H7 (cell line): ENCODE data around the gene BEND2. TPM values are rescaled to one million over a fixed set of nuclear protein-coding genes. Genes with fewer than 3 reads are reported as not detected.
"Not testable (repeated sequence)": the region's sequence is repeated elsewhere in the genome, so short reads cannot be mapped to it uniquely, and the experiment has no call there.

Experiments used
- DNase-seq: peaks from one replicate; pipeline ENCODE4 v3.0.0; 2012
- H3K27me3 ChIP-seq: 2 replicates; pipeline ENCODE4 v1.6.0; 2011; ENCODE audit warnings: mild to moderate bottlenecking, low read length; ENCODE audit not compliant: control insufficient read depth, insufficient read depth
- H3K36me3 ChIP-seq: replicated peaks from 2 replicates; pipeline ENCODE4 v1.5.1; 2011; ENCODE audit warnings: low read length; ENCODE audit not compliant: control insufficient read depth, insufficient read depth
- H3K4me3 ChIP-seq: 2 replicates; pipeline ENCODE4 v1.5.1; 2011; ENCODE audit warnings: low read depth, mild to moderate bottlenecking, control low read depth, low read length, moderate library complexity; ENCODE audit not compliant: insufficient read depth
- total RNA-seq: library from RNA; depleted of rRNA; stranded (reverse); fragments of >200 nt; shearing (Covaris generic); gene quantifications from 2 replicates; pipeline ENCODE4 v1.2.3, GENCODE V29; 2014; rRNA removed

The BEND2 gene
- total RNA-seq = not detected in 2 replicates

GRCh38 chrX:18220786-18221185 is at the start of gene BEND2:
BEND2 (minus strand) TSS chrX:18220886; CDS start chrX:18220750, 136 bp downstream.
- no peaks in the 10 kb centered on the region for H3K36me3 ChIP-seq
- H3K4me3 ChIP-seq = no peak within 1 kb of the TSS
- no peaks in the 10 kb centered on the region for H3K27me3 ChIP-seq
- DNase-seq = no peak

- DNase-seq = no peak
- no peaks in the 10 kb centered on the region for H3K36me3 ChIP-seq
These were observed 34.4 kb upstream of the BEND2 start for GRCh38 chrX:18255059-18255458.

GRCh38 chrX:18252644-18253359 is 32.1 kb upstream of the BEND2 start:
- Histone ChIP-seq H3K36me3 (no peaks in the 10 kb centered on the region), H3K27me3 (no peaks in the 10 kb centered on the region), H3K4me3 (no peak overlapping the region)
- DNase-seq = peak; percentile 13

More at GRCh38 chrX:18255059-18255458, 34.4 kb upstream of the BEND2 start:
- H3K4me3 ChIP-seq = no peak overlapping the region
- H3K27me3 ChIP-seq = no peaks in the 10 kb centered on the region

DNA sequence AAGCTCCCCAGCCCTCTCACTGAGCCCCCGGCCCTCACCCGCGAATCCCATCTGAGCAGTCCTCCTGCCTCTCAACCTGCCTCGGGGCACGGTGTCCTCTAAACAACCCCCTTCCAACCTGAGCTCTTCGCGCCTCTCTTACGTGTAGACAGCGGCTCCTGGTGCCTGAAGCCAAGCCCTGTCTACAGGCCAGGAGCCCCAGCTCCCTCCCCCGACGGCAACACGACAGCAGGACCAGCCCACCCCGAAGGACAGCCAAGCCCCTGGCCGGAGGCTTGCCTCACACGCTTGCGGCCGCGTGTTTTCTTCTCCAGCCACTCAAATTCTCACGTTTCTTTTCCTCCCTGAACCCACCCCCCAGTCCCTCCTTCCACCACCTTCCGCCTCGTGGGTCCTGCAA is 9.0 kb upstream of the BEND2 start:
- DNase-seq, H3K4me3 ChIP-seq, H3K27me3 ChIP-seq: not testable (repeated sequence)

GRCh38 chrX:18228069-18228468 is 7.4 kb upstream of the BEND2 start:
- Histone ChIP-seq H3K36me3 (no peaks in the 10 kb centered on the region), H3K27me3 (no peaks in the 10 kb centered on the region), H3K4me3 (no peak overlapping the region)
- DNase-seq = no peak

More for the DNA sequence above, 9.0 kb upstream of the BEND2 start:
- H3K36me3 ChIP-seq = not testable (repeated sequence)

DNA sequence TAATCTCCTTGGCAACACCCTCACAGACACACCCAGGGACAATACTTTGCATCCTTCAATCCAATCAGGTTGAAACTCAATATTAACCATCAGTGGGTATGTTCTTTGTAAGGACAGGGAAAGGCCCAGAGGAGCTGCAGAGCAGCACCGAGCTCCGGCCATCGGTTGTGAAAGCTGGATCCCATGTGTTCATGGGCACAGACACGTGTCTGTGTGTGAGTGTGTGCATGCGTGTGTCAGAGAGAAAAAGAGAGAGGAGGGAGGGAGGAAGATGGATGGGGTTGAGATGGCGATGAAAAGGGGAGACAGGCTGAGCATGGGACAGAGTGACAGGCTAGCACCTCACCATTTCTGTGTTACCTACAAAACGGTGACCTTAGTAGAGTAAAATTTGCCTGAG is 6.8 kb upstream of the BEND2 start:
- DNase-seq = no peak
- H3K36me3 ChIP-seq = no peaks in the 10 kb centered on the region
- H3K4me3 ChIP-seq = no peak overlapping the region
- H3K27me3 ChIP-seq = no peaks in the 10 kb centered on the region

DNA sequence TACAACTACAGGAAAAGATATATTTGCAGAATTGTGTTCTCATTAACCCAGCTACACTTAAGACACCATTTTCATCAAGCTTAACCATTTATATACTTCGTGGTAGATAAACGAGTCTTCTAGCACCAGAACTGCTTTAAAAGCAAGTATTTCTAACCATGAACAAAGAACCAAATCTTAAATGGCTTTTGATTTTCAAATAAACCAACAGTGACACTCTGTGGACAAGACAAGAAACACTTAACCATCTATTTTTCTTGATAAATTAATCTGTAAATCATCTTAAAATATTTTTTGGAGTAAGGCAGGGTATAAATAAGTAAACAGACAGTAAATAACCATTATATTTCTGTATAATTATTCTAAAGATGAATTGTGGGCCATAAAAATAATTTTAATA is 10.2 kb downstream of the BEND2 start:
- Histone ChIP-seq H3K36me3 (no peaks in the 10 kb centered on the region), H3K27me3 (no peaks in the 10 kb centered on the region), H3K4me3 (no peak overlapping the region)
- DNase-seq = no peak

- DNase-seq = no peak
- Histone ChIP-seq H3K27me3 (no peaks in the 10 kb centered on the region), H3K36me3 (no peaks in the 10 kb centered on the region), H3K4me3 (no peak overlapping the region)
These were observed 14.0 kb downstream of the BEND2 start for GRCh38 chrX:18206657-18207056.

DNA sequence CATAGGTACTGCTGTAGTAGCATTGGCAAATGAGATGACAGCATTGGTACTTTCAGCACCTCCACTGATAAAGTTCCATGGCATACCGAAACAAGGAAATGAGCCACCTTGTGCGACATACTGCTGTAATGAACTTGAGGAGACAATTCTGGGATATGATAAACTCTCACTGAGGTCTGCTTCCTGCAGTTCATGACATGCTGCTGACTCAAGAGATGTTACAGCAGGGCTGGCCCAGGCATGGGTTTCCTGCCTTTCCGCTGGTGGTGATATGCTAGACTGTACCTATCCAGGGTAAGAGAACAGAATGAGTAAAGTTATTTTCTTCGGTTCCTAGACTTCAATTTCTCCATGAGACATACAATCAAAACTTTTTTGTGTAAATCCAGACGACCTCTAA is 17.1 kb downstream of the BEND2 start:
- no peaks in the 10 kb centered on the region for H3K36me3 ChIP-seq
- DNase-seq = no peak
- H3K4me3 ChIP-seq = no peak overlapping the region
- no peaks in the 10 kb centered on the region for H3K27me3 ChIP-seq

DNA sequence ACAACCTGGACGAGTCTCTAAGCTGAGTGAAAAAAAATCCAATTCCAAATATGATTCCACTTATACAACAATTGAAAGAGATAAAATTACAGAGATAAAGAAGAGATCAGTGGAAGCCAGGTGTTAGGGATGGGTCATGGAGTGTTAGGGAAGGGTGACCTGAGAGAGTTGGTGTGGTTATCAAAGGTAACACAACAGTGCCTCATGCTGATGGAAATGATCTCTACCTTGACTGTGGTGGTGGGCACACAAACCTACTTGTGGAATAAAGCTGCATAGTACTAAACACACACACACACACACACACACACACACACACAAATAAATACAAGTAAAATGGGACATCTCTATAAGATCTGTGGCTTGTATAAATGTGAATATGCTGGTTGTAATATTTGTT is 26.0 kb downstream of the BEND2 start:
- no peak overlapping the region for H3K4me3 ChIP-seq
- DNase-seq = peak; percentile 23
- no peaks in the 10 kb centered on the region for H3K27me3 ChIP-seq
- no peaks in the 10 kb centered on the region for H3K36me3 ChIP-seq

DNA sequence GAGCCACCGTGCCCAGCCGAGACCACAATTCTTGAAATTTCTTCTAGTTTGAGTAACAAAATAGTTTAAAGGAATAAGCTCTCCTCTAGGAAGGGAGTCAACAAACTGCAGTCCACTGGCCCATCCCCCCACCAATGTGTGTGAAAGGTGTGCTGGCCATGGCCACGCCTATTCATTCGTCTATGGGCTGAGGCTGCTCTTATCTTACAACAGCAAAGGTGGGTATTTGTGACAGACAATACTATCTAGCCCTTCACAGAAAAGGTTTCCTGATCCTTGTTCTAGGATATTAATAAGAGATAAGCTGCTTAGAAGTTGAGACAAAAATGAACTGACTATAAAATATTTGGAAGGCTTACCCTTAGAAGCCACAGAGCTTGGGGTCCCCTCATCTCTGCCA is 41.2 kb downstream of the BEND2 start:
- Histone ChIP-seq H3K27me3 (no peaks in the 10 kb centered on the region), H3K4me3 (no peak overlapping the region), H3K36me3 (no peaks in the 10 kb centered on the region)
- DNase-seq = no peak

DNA sequence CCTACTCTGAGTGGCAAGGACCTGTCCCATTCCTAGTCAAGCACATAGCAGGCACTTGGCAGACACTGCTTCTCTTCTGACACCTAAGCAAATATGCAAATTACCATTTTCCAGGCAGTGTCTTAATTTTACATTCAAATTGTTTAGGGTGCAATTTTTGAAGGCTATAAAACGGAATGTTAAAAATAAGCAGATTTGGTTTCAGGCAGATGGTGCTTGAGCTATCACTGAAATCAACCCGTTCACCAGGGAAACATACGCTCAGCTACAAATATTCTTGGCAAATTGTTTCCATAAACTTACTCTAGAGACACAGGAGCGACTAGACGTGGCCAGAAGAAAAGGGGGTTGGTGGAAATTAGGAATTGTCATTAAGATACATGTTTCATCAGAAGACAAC is 45.7 kb downstream of the BEND2 start:
- no peaks in the 10 kb centered on the region for H3K27me3 ChIP-seq
- H3K4me3 ChIP-seq = no peak overlapping the region
- no peak for DNase-seq
- H3K36me3 ChIP-seq = no peaks in the 10 kb centered on the region

GRCh38 chrX:18174209-18174608 is 46.5 kb downstream of the BEND2 start:
- Histone ChIP-seq H3K4me3 (no peak overlapping the region), H3K27me3 (no peaks in the 10 kb centered on the region), H3K36me3 (no peaks in the 10 kb centered on the region)
- no peak for DNase-seq

DNA sequence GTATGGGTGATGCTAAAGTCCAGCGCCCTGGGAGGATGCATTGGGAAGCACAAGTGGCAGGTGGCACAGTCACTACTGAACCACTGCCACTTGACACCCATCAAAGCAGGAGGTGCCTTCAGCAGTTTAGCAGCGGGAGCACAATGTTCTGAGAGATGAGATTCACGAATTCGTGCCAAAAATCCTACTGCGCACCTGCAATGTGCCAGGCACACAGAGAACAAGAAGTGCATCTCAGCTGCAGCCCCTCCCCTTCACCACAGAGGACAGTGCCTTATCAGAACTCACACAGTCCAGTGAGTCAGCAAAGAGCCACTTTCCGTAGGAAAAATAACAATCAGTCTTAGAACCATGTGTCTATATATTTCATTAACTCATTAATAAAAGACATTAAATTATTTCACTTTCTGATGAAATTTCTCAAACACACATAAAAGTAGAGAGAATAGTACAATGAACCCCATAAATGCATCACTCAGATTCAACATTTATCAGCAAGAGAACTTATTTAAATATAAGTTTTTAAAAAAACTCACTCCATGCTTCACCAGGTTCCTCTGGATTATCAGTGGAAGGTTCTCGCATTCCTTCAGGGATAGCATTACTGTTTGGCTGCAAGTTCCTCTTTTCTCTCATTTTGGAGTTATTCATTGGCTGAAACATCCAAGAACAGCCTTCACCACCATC is 47.0 kb downstream of the BEND2 start:
- no peaks in the 10 kb centered on the region for H3K36me3 ChIP-seq
- no peak for DNase-seq
- no peaks in the 10 kb centered on the region for H3K27me3 ChIP-seq
- H3K4me3 ChIP-seq = no peak overlapping the region

DNA sequence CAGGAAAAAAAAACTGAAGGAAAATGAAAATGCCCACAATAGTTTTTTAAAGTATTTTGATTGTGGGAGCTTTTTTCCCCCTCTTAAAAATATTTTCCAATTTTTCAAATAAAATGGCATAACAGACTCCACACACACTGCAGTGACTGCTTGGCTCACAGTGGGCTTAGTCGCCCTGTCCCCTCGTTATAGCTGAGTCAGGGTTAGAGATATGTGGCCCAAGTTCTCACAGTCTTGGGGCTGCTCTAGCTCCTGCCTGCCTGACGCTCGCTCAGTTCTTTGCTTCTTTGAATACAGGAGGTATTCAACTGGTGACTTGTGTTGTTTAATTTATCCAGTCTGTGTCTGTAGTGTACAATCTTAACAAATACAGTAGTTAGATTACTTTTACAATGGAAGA is 47.7 kb downstream of the BEND2 start:
- no peak overlapping the region for H3K4me3 ChIP-seq
- no peaks in the 10 kb centered on the region for H3K36me3 ChIP-seq
- DNase-seq = no peak
- no peaks in the 10 kb centered on the region for H3K27me3 ChIP-seq
